A673 (cell line): Measurements from ENCODE around the gene POLR2B.

Experiments used
- EZH2 ChIP-seq: fragments of 200-600 bp; sonication (generic); IDR thresholded peaks from 2 replicates; pipeline ENCODE4 v1.6.1; 2017; ENCODE audit warnings: borderline replicate concordance, low read depth, mild to moderate bottlenecking, mixed read lengths, antibody characterized with exemption, low read length; ENCODE audit not compliant: poor library complexity, severe bottlenecking
- TF ChIP-seq, protein P1 (sequence below): fragments of 300-800, 200-600 bp; sonication (generic); conservative IDR thresholded peaks from 2 replicates; pipeline ENCODE4 v1.5.1; 2017; ENCODE audit warnings: low read depth, mild to moderate bottlenecking, antibody characterized with exemption, low read length, moderate library complexity, mixed read lengths

DNA sequence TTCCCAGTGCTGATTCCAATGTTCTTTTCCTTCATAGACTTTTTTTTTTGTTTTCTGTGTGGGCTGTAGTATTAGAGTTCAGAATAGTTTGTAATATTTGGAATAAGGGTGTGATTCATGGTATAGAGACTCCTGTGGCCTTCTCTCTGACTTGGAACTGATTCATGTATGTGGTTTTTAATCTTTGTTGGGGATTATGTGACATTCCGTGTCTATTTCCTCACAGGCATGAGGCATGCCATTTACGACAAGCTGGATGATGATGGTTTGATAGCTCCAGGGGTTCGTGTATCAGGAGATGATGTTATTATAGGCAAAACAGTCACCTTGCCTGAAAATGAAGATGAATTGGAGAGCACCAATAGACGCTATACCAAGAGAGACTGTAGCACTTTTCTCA is 44.4 kb downstream of the POLR2B start:
- TF ChIP-seq, protein P1, sequence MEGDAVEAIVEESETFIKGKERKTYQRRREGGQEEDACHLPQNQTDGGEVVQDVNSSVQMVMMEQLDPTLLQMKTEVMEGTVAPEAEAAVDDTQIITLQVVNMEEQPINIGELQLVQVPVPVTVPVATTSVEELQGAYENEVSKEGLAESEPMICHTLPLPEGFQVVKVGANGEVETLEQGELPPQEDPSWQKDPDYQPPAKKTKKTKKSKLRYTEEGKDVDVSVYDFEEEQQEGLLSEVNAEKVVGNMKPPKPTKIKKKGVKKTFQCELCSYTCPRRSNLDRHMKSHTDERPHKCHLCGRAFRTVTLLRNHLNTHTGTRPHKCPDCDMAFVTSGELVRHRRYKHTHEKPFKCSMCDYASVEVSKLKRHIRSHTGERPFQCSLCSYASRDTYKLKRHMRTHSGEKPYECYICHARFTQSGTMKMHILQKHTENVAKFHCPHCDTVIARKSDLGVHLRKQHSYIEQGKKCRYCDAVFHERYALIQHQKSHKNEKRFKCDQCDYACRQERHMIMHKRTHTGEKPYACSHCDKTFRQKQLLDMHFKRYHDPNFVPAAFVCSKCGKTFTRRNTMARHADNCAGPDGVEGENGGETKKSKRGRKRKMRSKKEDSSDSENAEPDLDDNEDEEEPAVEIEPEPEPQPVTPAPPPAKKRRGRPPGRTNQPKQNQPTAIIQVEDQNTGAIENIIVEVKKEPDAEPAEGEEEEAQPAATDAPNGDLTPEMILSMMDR = no peak
- no peak for TF ChIP-seq EZH2
